ENCODE results near the gene TSBP1. TPM values are rescaled to one million over a fixed set of nuclear protein-coding genes. Genes with fewer than 3 reads are reported as not detected.
"Not testable (repeated sequence)": the region's sequence is repeated elsewhere in the genome, so short reads cannot be mapped to it uniquely, and the experiment has no call there.

Gene TSBP1
- polyA plus RNA-seq, 1 donor from 2014 or later: not detected

DNA sequence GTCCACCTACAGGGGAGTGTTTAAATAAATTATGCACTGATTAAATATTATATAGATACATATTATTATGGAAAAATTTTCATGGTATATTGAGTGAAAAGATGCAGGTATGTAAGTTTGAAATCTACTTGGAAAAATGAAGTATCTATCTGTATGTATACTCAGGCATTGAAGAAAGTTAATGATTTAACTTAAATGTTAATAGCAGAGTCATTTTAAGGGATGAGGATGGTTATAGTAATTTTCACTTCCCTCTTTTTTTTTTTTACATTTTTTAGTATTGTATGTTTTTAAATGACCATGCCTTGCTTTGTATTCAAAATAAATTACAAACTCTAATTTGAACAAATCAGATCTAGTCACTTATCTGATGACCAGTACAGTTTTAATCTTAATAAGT is 104.7 kb downstream of the TSBP1 start:
- Histone ChIP-seq H3K4me2 (ENCODE audit: low read length) (no peak overlapping the region), H3K79me2 (replicated peaks; ENCODE audit: insufficient read depth, low read length) (no peaks in the 10 kb centered on the region)

GRCh38 chr6:32257262-32257661 is 114.4 kb downstream of the TSBP1 start:
- H3F3A ChIP-seq (ENCODE audit: insufficient read depth, low read length, poor library complexity, severe bottlenecking); H3K36me3 ChIP-seq (ENCODE audit: insufficient read depth, low read length); H3K79me2 ChIP-seq (replicated peaks; ENCODE audit: insufficient read depth, low read length); H3K27ac ChIP-seq (ENCODE audit: low read length); H3K27me3 ChIP-seq (ENCODE audit: insufficient read depth, low read depth, low read length); H3K9ac ChIP-seq (ENCODE audit: low read length); H4K20me1 ChIP-seq (ENCODE audit: insufficient read depth); H3K4me2 ChIP-seq (ENCODE audit: low read length); H3K9me2 ChIP-seq (ENCODE audit: insufficient read depth, low read length); H2AFZ ChIP-seq (ENCODE audit: low read depth, low read length); H3K9me3 ChIP-seq (ENCODE audit: low read length); H3K4me3 ChIP-seq (ENCODE audit: low read length): not testable (repeated sequence)

More for the DNA sequence above, 104.7 kb downstream of the TSBP1 start:
- Histone ChIP-seq H3K9ac (ENCODE audit: low read length) (no peak overlapping the region), H3F3A (ENCODE audit: insufficient read depth, low read length, poor library complexity, severe bottlenecking) (no peaks in the 10 kb centered on the region), H3K9me3 (ENCODE audit: low read length) (no peaks in the 10 kb centered on the region), H3K9me2 (ENCODE audit: insufficient read depth, low read length) (no peaks in the 10 kb centered on the region), H3K36me3 (ENCODE audit: insufficient read depth, low read length) (no peaks in the 10 kb centered on the region), H3K27ac (ENCODE audit: low read length) (no peak overlapping the region), H2AFZ (ENCODE audit: low read depth, low read length) (no peak overlapping the region), H3K27me3 (ENCODE audit: insufficient read depth, low read depth, low read length) (no peaks in the 10 kb centered on the region), H4K20me1 (ENCODE audit: insufficient read depth) (no peaks in the 10 kb centered on the region), H3K4me3 (ENCODE audit: low read length) (no peak overlapping the region)
- TF ChIP-seq, protein P1, sequence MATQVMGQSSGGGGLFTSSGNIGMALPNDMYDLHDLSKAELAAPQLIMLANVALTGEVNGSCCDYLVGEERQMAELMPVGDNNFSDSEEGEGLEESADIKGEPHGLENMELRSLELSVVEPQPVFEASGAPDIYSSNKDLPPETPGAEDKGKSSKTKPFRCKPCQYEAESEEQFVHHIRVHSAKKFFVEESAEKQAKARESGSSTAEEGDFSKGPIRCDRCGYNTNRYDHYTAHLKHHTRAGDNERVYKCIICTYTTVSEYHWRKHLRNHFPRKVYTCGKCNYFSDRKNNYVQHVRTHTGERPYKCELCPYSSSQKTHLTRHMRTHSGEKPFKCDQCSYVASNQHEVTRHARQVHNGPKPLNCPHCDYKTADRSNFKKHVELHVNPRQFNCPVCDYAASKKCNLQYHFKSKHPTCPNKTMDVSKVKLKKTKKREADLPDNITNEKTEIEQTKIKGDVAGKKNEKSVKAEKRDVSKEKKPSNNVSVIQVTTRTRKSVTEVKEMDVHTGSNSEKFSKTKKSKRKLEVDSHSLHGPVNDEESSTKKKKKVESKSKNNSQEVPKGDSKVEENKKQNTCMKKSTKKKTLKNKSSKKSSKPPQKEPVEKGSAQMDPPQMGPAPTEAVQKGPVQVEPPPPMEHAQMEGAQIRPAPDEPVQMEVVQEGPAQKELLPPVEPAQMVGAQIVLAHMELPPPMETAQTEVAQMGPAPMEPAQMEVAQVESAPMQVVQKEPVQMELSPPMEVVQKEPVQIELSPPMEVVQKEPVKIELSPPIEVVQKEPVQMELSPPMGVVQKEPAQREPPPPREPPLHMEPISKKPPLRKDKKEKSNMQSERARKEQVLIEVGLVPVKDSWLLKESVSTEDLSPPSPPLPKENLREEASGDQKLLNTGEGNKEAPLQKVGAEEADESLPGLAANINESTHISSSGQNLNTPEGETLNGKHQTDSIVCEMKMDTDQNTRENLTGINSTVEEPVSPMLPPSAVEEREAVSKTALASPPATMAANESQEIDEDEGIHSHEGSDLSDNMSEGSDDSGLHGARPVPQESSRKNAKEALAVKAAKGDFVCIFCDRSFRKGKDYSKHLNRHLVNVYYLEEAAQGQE (IDR thresholded peaks at IDR 0.05; ENCODE audit: borderline replicate concordance): no peak
- TF ChIP-seq RAD21 (conservative IDR thresholded peaks at IDR 0.05) (no peak), EP300 (conservative IDR thresholded peaks at IDR 0.05; ENCODE audit: poor library complexity, severe bottlenecking) (no peak), EZH2 (IDR thresholded peaks at IDR 0.05; ENCODE audit: borderline replicate concordance, insufficient read depth, low read length, poor library complexity, severe bottlenecking) (no peak), SMC3 (conservative IDR thresholded peaks at IDR 0.05; ENCODE audit: poor library complexity) (no peak), CTCF (IDR thresholded peaks at IDR 0.05; ENCODE audit: poor library complexity, severe bottlenecking) (no peak), MXI1 (conservative IDR thresholded peaks at IDR 0.05; ENCODE audit: poor library complexity, severe bottlenecking) (no peak), POLR2AphosphoS5 (IDR thresholded peaks at IDR 0.05) (no peak), TAF1 (IDR thresholded peaks at IDR 0.05; ENCODE audit: low read depth) (no peak)
